SK-MEL-5 (cell line): ENCODE data around the gene GRIN1. TPM values are rescaled to one million over a fixed set of nuclear protein-coding genes. Genes with fewer than 3 reads are reported as not detected.

ENCODE experiments used
- DNase-seq: peaks from one replicate; pipeline ENCODE4 v3.0.0-alpha.2; 2016; ENCODE audit warnings: low read depth, low spot score
- in situ Hi-C: cut with HindIII; loops from 2 replicates; pipeline ENCODE4 v1.10.0; 2016; ENCODE audit warnings: low sequenced_read_pairs, high pct_unique_total_duplicates, low pct_unique_long_range_greater_than_20kb
- total RNA-seq: library from RNA; depleted of rRNA; stranded (reverse); fragments of >200 nt; shearing (Covaris generic); gene quantifications from 2 replicates; pipeline ENCODE4 v1.2.3, GENCODE V29; 2014

The GRIN1 gene
- total RNA-seq, 1 experiment from 2014 or later = 0.05 TPM

GRCh38 chr9:137192448-137192780 lies 53.5 kb downstream of the GRIN1 start:
- DNase-seq = no peak
- in situ Hi-C loops = no loop called here

- in situ Hi-C loops = no loop called here
- no peak for DNase-seq
Measured at GRCh38 chr9:137192859-137193258, 53.9 kb downstream of the GRIN1 start.

- DNase-seq = no peak
- in situ Hi-C loops = no loop called here
Measured at GRCh38 chr9:137193771-137194170, 54.8 kb downstream of the GRIN1 start.

- DNase-seq = peak; percentile 27
- in situ Hi-C loops = no loop called here
Measured at GRCh38 chr9:137194388-137194787, 55.4 kb downstream of the GRIN1 start.

GRCh38 chr9:137194909-137195308 lies 56.0 kb downstream of the GRIN1 start:
- DNase-seq = no peak

GRCh38 chr9:137195525-137196220 lies 56.7 kb downstream of the GRIN1 start:
- DNase-seq = no peak
- in situ Hi-C loops = no loop called here

More at GRCh38 chr9:137194909-137195308, 56.0 kb downstream of the GRIN1 start:
- in situ Hi-C loops = no loop called here

GRCh38 chr9:137198051-137198901 lies 59.3 kb downstream of the GRIN1 start:
- in situ Hi-C loops = no loop called here
- DNase-seq = no peak

GRCh38 chr9:137198902-137199283 lies 59.9 kb downstream of the GRIN1 start:
- no peak for DNase-seq
- in situ Hi-C loops = no loop called here

- DNase-seq = no peak
- in situ Hi-C loops = no loop called here
Measured at GRCh38 chr9:137199411-137200121, 60.6 kb downstream of the GRIN1 start.

- in situ Hi-C loops = no loop called here
- DNase-seq = peak; percentile 100
Measured at GRCh38 chr9:137200311-137201204, 61.6 kb downstream of the GRIN1 start, which contains the start of gene TPRN. Gene TPRN (minus strand): TSS chr9:137200741. CDS start chr9:137200711, 30 bp downstream.

GRCh38 chr9:137201205-137201868 lies 62.4 kb downstream of the GRIN1 start:
- in situ Hi-C loops = no loop called here
- no peak for DNase-seq

GRCh38 chr9:137202966-137203365 lies 64.0 kb downstream of the GRIN1 start:
- no peak for DNase-seq

GRCh38 chr9:137204731-137205125 lies 65.8 kb downstream of the GRIN1 start:
- DNase-seq = no peak
- in situ Hi-C loops = no loop called here

More at GRCh38 chr9:137202966-137203365, 64.0 kb downstream of the GRIN1 start:
- in situ Hi-C loops = no loop called here

GRCh38 chr9:137205126-137206069 lies 66.4 kb downstream of the GRIN1 start, which contains the start of the genes NDOR1 and TMEM203:
Gene NDOR1 (plus strand): TSS chr9:137205700. CDS start chr9:137205778, 78 bp downstream.
Gene TMEM203 (minus strand): TSS chr9:137205648. CDS start chr9:137205414, 234 bp downstream.
- peak; percentile 83 for DNase-seq
- in situ Hi-C loops = no loop called here

- in situ Hi-C loops = no loop called here
- DNase-seq = no peak
Measured at GRCh38 chr9:137206602-137207001, 67.6 kb downstream of the GRIN1 start.

GRCh38 chr9:137211532-137211931 lies 72.6 kb downstream of the GRIN1 start:
- no peak for DNase-seq
- in situ Hi-C loops = no loop called here
